Spleen (tissue), 11 donors: Measurements from ENCODE around the gene PLXND1. TPM values are rescaled to one million over a fixed set of nuclear protein-coding genes. Genes with fewer than 3 reads are reported as not detected.

Experiments
- DNase-seq: peaks from one replicate; pipeline ENCODE4 v3.0.0-alpha.2; 2020
- H3K27ac ChIP-seq, 8 donors: fragments of 200-600 bp; sonication (generic) in 7 of 8; 1 replicate in 4 of 8; 2 replicates in 4 of 8; pipeline versions ENCODE4 v1.5.0 to v1.8.0; 2016 to 2021; ENCODE audit warnings: inconsistent platforms in 4 of 8, mild to moderate bottlenecking in 4 of 8, moderate library complexity in 1 of 8
- H3K27me3 ChIP-seq, 7 donors: fragments of 200-600 bp; sonication (generic) in 6 of 7; replicated peaks in 1 of 7; 1 replicate in 4 of 7; 2 replicates in 3 of 7; pipeline versions ENCODE4 v1.5.0 to v1.8.0; 2016 to 2021; ENCODE audit warnings: inconsistent platforms in 3 of 7, mild to moderate bottlenecking in 1 of 7
- H3K36me3 ChIP-seq, 6 donors: fragments of 200-600 bp; sonication (generic) in 5 of 6; 1 replicate in 4 of 6; 2 replicates in 2 of 6; pipeline versions ENCODE4 v1.5.0 to v1.8.0; 2016 to 2021; ENCODE audit warnings: inconsistent platforms in 2 of 6
- H3K4me1 ChIP-seq, 6 donors: fragments of 200-600 bp; sonication (generic) in 5 of 6; 1 replicate in 3 of 6; 2 replicates in 3 of 6; pipeline versions ENCODE4 v1.5.0 to v1.8.0; 2016 to 2021; ENCODE audit warnings: inconsistent platforms in 3 of 6
- H3K4me3 ChIP-seq, 8 donors: fragments of 200-600 bp; sonication (generic) in 7 of 8; 1 replicate in 4 of 8; 2 replicates in 4 of 8; pipeline versions ENCODE4 v1.5.0 to v1.8.0; 2016 to 2021; ENCODE audit warnings: inconsistent platforms in 4 of 8, mild to moderate bottlenecking in 4 of 8, moderate library complexity in 2 of 8
- H3K9me3 ChIP-seq, 8 donors: fragments of 200-600 bp; sonication (generic) in 7 of 8; 1 replicate in 4 of 8; 2 replicates in 4 of 8; pipeline versions ENCODE4 v1.5.0 to v1.8.0; 2016 to 2021; ENCODE audit warnings: inconsistent platforms in 4 of 8
- POLR2A ChIP-seq, 3 donors: fragments of 450-650 bp; IDR thresholded peaks; one replicate each; pipeline ENCODE4 v1.5.1; 2017; ENCODE audit warnings: antibody characterized with exemption in 3 of 3, mild to moderate bottlenecking in 1 of 3
- POLR2AphosphoS5 ChIP-seq, 3 donors: sonication (generic); formaldehyde crosslinking; IDR thresholded peaks; one replicate each; pipeline ENCODE4 v1.5.1; 2017; ENCODE audit warnings: antibody characterized with exemption in 3 of 3
- WGBS, 5 donors: extraction: QIAGEN DNeasy Blood & Tissue Kit in 3 of 5; methylation state at CpG; one replicate each; pipeline versions ENCODE4 v1.1.5 to v1.1.7; 2013 to 2018; 5-methylcytosine and 5-hydroxymethylcytosine counted together
- intact Hi-C: fragments of 100-400 bp; cut with DNase I; formaldehyde crosslinking; loops from one replicate; pipeline ENCODE4 v1.15.0; 2023; ENCODE audit warnings: low total_unique reads
- polyA plus RNA-seq, 3 donors: library from polyadenylated mRNA; stranded (reverse); fragments of 200-250 nt; gene quantifications; one replicate each; pipeline ENCODE4 v1.2.1, GENCODE V29; 2013
- total RNA-seq, 7 donors: library from RNA; depleted of rRNA in 3 of 7; stranded (reverse); fragments of >200 nt in 3 of 7; fragmentation: NEBNext Ultra II Directional in 4 of 7; extraction: Animal tissue kit (Norgen Biotek cat#: 25700) in 4 of 7; gene quantifications; one replicate each; pipeline versions ENCODE4 v1.1.0 to v1.2.1, GENCODE V29; 2016 to 2021
- TF ChIP-seq, protein P1 (sequence below), 11 experiments: fragments of 200-600 bp in 7 of 11; fragments of 450-650 bp in 4 of 11; sonication (generic) in 4 of 11; IDR thresholded peaks in 8 of 11; conservative IDR thresholded peaks in 3 of 11; 1 replicate in 7 of 11; 2 replicates in 4 of 11; pipeline versions ENCODE4 v1.4.0 to v1.8.0; 2016 to 2021; ENCODE audit warnings: antibody characterized with exemption in 11 of 11, inconsistent platforms in 4 of 11, mild to moderate bottlenecking in 1 of 11
- donor health status: healthy with polysubstance abuse.
- donor health status: DM: no; HTN: no; CAD: no; lungs with moderate emphysema.
- donor health status: DM: no; HTN: no; CAD: no.
- donor health status: Bipolar disorder and iron deficiency.
- donor health status: healthy.
- donor health status: DM: no; HTN: no; CAD: no.
- donor health status: DM: yes; HTN: yes; CAD: no.

The PLXND1 gene
- total and polyA plus RNA-seq, 10 donors = 44.4 to 238 (median 164) TPM

DNA sequence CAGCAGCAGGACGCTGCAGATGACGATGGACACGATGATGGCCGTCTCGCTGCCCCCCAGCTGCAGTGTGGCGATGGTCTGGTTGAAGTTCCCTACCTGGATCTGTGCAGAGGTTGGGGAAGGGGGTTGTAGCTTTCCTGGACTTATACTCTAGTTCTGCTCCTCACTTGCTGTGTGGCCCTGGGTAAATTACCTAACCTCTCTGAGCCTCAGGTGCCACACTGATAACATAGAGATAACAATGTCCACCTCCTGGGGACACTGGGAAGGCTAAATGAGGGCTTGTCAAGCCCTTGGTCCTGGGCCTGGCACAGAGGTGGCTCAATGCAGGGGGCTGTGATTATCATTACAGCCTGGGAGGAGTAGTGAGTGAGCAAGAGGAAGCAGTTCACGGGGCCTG, 36.6 kb downstream of the PLXND1 start:
- 88 to 95% (median 89%) methylated on average over 3 to 7 of the region's 7 CpGs for WGBS, 5 donors
- Histone ChIP-seq H3K4me3 (no peak overlapping the region), H3K27me3 (no peaks in the 10 kb centered on the region), H3K9me3 (no peaks in the 10 kb centered on the region), H3K4me1 (peaks cover 0 to 49% (median 16%) of the 10 kb centered on the region in 6 donors), H3K36me3 (peaks cover 0 to 100% (median 55%) of the 10 kb centered on the region in 6 donors), H3K27ac (no peak overlapping the region)
- peak in 1 of 3 donors; percentile 28 for TF ChIP-seq POLR2AphosphoS5 (IDR thresholded peaks at IDR 0.05)
- TF ChIP-seq, protein P1, sequence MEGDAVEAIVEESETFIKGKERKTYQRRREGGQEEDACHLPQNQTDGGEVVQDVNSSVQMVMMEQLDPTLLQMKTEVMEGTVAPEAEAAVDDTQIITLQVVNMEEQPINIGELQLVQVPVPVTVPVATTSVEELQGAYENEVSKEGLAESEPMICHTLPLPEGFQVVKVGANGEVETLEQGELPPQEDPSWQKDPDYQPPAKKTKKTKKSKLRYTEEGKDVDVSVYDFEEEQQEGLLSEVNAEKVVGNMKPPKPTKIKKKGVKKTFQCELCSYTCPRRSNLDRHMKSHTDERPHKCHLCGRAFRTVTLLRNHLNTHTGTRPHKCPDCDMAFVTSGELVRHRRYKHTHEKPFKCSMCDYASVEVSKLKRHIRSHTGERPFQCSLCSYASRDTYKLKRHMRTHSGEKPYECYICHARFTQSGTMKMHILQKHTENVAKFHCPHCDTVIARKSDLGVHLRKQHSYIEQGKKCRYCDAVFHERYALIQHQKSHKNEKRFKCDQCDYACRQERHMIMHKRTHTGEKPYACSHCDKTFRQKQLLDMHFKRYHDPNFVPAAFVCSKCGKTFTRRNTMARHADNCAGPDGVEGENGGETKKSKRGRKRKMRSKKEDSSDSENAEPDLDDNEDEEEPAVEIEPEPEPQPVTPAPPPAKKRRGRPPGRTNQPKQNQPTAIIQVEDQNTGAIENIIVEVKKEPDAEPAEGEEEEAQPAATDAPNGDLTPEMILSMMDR (IDR thresholded peaks at IDR 0.05 in 8 of 11, conservative IDR thresholded peaks at IDR 0.05 in 3 of 11) = no peak
- TF ChIP-seq POLR2A (IDR thresholded peaks at IDR 0.05) = no peak
- intact Hi-C loops = no loop called here
- DNase-seq = no peak

GRCh38 chr3:129567939-129568338, 38.5 kb downstream of the PLXND1 start:
- peak overlapping the region in 3 of 8 donors; percentile 29 to 45 (median 38) for H3K27ac ChIP-seq
- H3K9me3 ChIP-seq = no peaks in the 10 kb centered on the region
- peaks cover 0 to 54% (median 26%) of the 10 kb centered on the region in 6 donors for H3K4me1 ChIP-seq
- no peak overlapping the region for H3K4me3 ChIP-seq
- TF ChIP-seq POLR2A (IDR thresholded peaks at IDR 0.05) (no peak), POLR2AphosphoS5 (IDR thresholded peaks at IDR 0.05) (no peak)
- TF ChIP-seq, protein P1 (IDR thresholded peaks at IDR 0.05 in 8 of 11, conservative IDR thresholded peaks at IDR 0.05 in 3 of 11) = no peak
- intact Hi-C loops = no loop called here
- H3K27me3 ChIP-seq = no peaks in the 10 kb centered on the region
- H3K36me3 ChIP-seq = peaks cover 0 to 100% (median 49%) of the 10 kb centered on the region in 6 donors
- DNase-seq = no peak
- WGBS, 5 donors = 58 to 66% (median 62%) methylated on average over 6 of the region's 6 CpGs

- no peaks in the 10 kb centered on the region for H3K27me3 ChIP-seq
- H3K27ac ChIP-seq = peak overlapping the region in 4 of 8 donors; percentile 29 to 45 (median 35)
- intact Hi-C loops = no loop called here
- H3K4me1 ChIP-seq = peaks cover 0 to 61% (median 31%) of the 10 kb centered on the region in 6 donors
- 67 to 83% (median 78%) methylated on average over 17 to 18 of the region's 18 CpGs for WGBS, 5 donors
- H3K36me3 ChIP-seq = peaks cover 0 to 100% (median 54%) of the 10 kb centered on the region in 6 donors
- no peaks in the 10 kb centered on the region for H3K9me3 ChIP-seq
- no peak for DNase-seq
- TF ChIP-seq, protein P1 (IDR thresholded peaks at IDR 0.05 in 8 of 11, conservative IDR thresholded peaks at IDR 0.05 in 3 of 11) = no peak
- TF ChIP-seq POLR2AphosphoS5 (IDR thresholded peaks at IDR 0.05) = peak; percentile 49 to 73 (median 72)
- H3K4me3 ChIP-seq = no peak overlapping the region
Measured at GRCh38 chr3:129567176-129567705, 39.2 kb downstream of the PLXND1 start.

DNA sequence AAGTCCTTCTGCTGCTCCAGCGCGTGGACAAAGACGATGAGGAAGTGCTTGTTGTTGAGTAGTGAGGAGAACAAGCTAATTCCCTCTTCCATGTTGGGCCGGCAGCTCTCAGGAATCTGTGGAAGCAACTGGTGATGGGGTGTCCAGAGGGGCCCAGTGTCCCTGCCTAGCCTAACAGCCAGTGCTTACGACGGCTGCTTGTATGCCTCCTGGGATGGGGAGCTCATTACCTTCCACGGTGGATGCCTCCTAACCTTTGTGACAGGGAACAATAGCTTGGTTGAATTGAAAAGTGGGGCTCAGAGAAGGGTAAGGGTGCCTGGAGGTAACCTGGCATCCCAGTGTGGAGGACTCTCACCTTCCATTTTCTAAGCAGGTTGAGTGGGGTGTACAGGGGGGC, 40.6 kb downstream of the PLXND1 start:
- intact Hi-C loops = no loop called here
- Histone ChIP-seq H3K4me3 (no peak overlapping the region), H3K27me3 (no peaks in the 10 kb centered on the region), H3K4me1 (peaks cover 4 to 74% (median 40%) of the 10 kb centered on the region in 6 donors), H3K36me3 (peaks cover 0 to 100% (median 46%) of the 10 kb centered on the region in 6 donors), H3K27ac (peak overlapping the region in 1 of 8 donors; percentile 45), H3K9me3 (no peaks in the 10 kb centered on the region)
- TF ChIP-seq POLR2A (IDR thresholded peaks at IDR 0.05) = no peak
- DNase-seq = no peak
- 94 to 96% (median 96%) methylated on average over 7 of the region's 7 CpGs for whole genome bisulfite sequencing, 5 donors
